ENCODE results near the gene GNE. TPM values are rescaled to one million over a fixed set of nuclear protein-coding genes. Genes with fewer than 3 reads are reported as not detected.
A peak's percentile ranks its signal among the peaks of the same experiment; 100 is the strongest.
"Not testable (repeated sequence)": the region's sequence is repeated elsewhere in the genome, so short reads cannot be mapped to it uniquely, and the experiment has no call there.

Gene GNE
- polyA plus RNA-seq, 4 donors = 3.6 to 13.1 (median 4.9) TPM

- no peaks in the 10 kb centered on the region for H3K9me3 ChIP-seq (ENCODE audit: control insufficient read depth in 2 of 2, insufficient read depth in 1 of 2, low read depth in 1 of 2, low read length in 1 of 2)
- H3K27ac ChIP-seq (ENCODE audit: low read depth in 1 of 3, low read length in 2 of 3) = peak overlapping the region; percentile 72 to 94 (median 90)
- H3K36me3 ChIP-seq (ENCODE audit: control insufficient read depth in 3 of 3, insufficient read depth in 2 of 3, low read depth in 1 of 3, low read length in 3 of 3) = no peaks in the 10 kb centered on the region
- H3K27me3 ChIP-seq (ENCODE audit: control insufficient read depth in 3 of 3, insufficient read depth in 3 of 3, low read length in 3 of 3) = no peaks in the 10 kb centered on the region
- peak overlapping the region in 2 of 3 donors; percentile 81 to 91 for H3K4me3 ChIP-seq (ENCODE audit: low read depth in 1 of 3, low read length in 3 of 3)
- 56 to 61% (median 61%) methylated on average over 7 of the region's 7 CpGs for WGBS, 3 donors
- DNase-seq (no peak), FAIRE-seq (no peak)
- peaks cover 0 to 3% (median 0%) of the 10 kb centered on the region in 3 donors for H3K4me1 ChIP-seq (ENCODE audit: control insufficient read depth in 3 of 3, insufficient read depth in 2 of 3, low read depth in 1 of 3, low read length in 2 of 3)
These were observed 817 bp upstream of the GNE start for GRCh38 chr9:36258996-36259533.

GRCh38 chr9:36251428-36251827 lies 6.8 kb downstream of the GNE start:
- no peaks in the 10 kb centered on the region for H3K27me3 ChIP-seq (ENCODE audit: control insufficient read depth in 3 of 3, insufficient read depth in 3 of 3, low read length in 3 of 3)
- 48 to 96% (median 88%) methylated on average over 1 of the region's 1 CpG for WGBS, 3 donors
- H3K4me3 ChIP-seq (ENCODE audit: low read depth in 1 of 3, low read length in 3 of 3) = no peak overlapping the region
- DNase-seq = no peak
- H3K36me3 ChIP-seq (ENCODE audit: control insufficient read depth in 3 of 3, insufficient read depth in 2 of 3, low read depth in 1 of 3, low read length in 3 of 3) = peaks cover 0 to 8% (median 0%) of the 10 kb centered on the region in 3 donors
- no peaks in the 10 kb centered on the region for H3K9me3 ChIP-seq (ENCODE audit: control insufficient read depth in 2 of 2, insufficient read depth in 1 of 2, low read depth in 1 of 2, low read length in 1 of 2)
- FAIRE-seq = no peak
- no peak overlapping the region for H3K27ac ChIP-seq (ENCODE audit: low read depth in 1 of 3, low read length in 2 of 3)
- H3K4me1 ChIP-seq (ENCODE audit: control insufficient read depth in 3 of 3, insufficient read depth in 2 of 3, low read depth in 1 of 3, low read length in 2 of 3) = no peaks in the 10 kb centered on the region

DNA sequence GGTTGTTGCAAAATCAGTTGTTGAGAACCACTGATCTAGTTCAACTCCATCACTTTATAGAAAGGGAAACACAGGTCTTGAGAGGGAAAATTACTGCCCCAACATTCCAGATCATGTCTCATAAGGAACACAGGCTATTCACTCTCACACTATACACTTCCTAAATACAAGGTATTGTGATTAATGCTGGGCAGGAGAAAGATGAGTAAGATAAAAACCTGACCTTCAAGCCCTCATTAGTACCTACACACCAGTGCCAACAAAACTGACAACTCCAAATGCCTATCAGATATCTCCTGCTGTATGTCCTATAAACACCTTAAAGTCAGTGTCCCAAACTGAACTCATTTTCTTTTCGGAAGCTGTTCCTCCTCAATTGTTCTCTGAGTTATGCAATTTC lies 8.2 kb downstream of the GNE start:
- 80 to 87% (median 82%) methylated on average over 1 of the region's 1 CpG for WGBS, 3 donors
- DNase-seq (no peak), FAIRE-seq (no peak)
- Histone ChIP-seq H3K4me3 (ENCODE audit: low read depth in 1 of 3, low read length in 3 of 3) (no peak overlapping the region), H3K27ac (ENCODE audit: low read depth in 1 of 3, low read length in 2 of 3) (no peak overlapping the region), H3K36me3 (ENCODE audit: control insufficient read depth in 3 of 3, insufficient read depth in 2 of 3, low read depth in 1 of 3, low read length in 3 of 3) (peaks cover 0 to 16% (median 0%) of the 10 kb centered on the region in 3 donors), H3K27me3 (ENCODE audit: control insufficient read depth in 3 of 3, insufficient read depth in 3 of 3, low read length in 3 of 3) (no peaks in the 10 kb centered on the region), H3K9me3 (ENCODE audit: control insufficient read depth in 2 of 2, insufficient read depth in 1 of 2, low read depth in 1 of 2, low read length in 1 of 2) (no peaks in the 10 kb centered on the region), H3K4me1 (ENCODE audit: control insufficient read depth in 3 of 3, insufficient read depth in 2 of 3, low read depth in 1 of 3, low read length in 2 of 3) (no peaks in the 10 kb centered on the region)

- DNase-seq = no peak
- Histone ChIP-seq H3K9me3 (ENCODE audit: control insufficient read depth in 2 of 2, insufficient read depth in 1 of 2, low read depth in 1 of 2, low read length in 1 of 2) (no peaks in the 10 kb centered on the region), H3K4me3 (ENCODE audit: low read depth in 1 of 3, low read length in 3 of 3) (no peak overlapping the region), H3K27ac (ENCODE audit: low read depth in 1 of 3, low read length in 2 of 3) (no peak overlapping the region), H3K36me3 (ENCODE audit: control insufficient read depth in 3 of 3, insufficient read depth in 2 of 3, low read depth in 1 of 3, low read length in 3 of 3) (peaks cover 0 to 19% (median 0%) of the 10 kb centered on the region in 3 donors), H3K27me3 (ENCODE audit: control insufficient read depth in 3 of 3, insufficient read depth in 3 of 3, low read length in 3 of 3) (no peaks in the 10 kb centered on the region), H3K4me1 (ENCODE audit: control insufficient read depth in 3 of 3, insufficient read depth in 2 of 3, low read depth in 1 of 3, low read length in 2 of 3) (no peaks in the 10 kb centered on the region)
- 82 to 94% (median 86%) methylated on average over 6 of the region's 6 CpGs for WGBS, 3 donors
- no peak for FAIRE-seq
These were observed 9.1 kb downstream of the GNE start for GRCh38 chr9:36249189-36249588.

- not testable (repeated sequence) for H3K4me3 ChIP-seq (ENCODE audit: low read depth in 1 of 3, low read length in 3 of 3); H3K9me3 ChIP-seq (ENCODE audit: control insufficient read depth in 2 of 2, insufficient read depth in 1 of 2, low read depth in 1 of 2, low read length in 1 of 2); H3K4me1 ChIP-seq (ENCODE audit: control insufficient read depth in 3 of 3, insufficient read depth in 2 of 3, low read depth in 1 of 3, low read length in 2 of 3); H3K27ac ChIP-seq (ENCODE audit: low read depth in 1 of 3, low read length in 2 of 3); FAIRE-seq; H3K27me3 ChIP-seq (ENCODE audit: control insufficient read depth in 3 of 3, insufficient read depth in 3 of 3, low read length in 3 of 3)
- peak; percentile 56 to 57 for DNase-seq
- peaks cover 0 to 23% (median 0%) of the 10 kb centered on the region in 3 donors for H3K36me3 ChIP-seq (ENCODE audit: control insufficient read depth in 3 of 3, insufficient read depth in 2 of 3, low read depth in 1 of 3, low read length in 3 of 3)
- WGBS, 3 donors = 47 to 59% (median 58%) methylated on average over 8 of the region's 8 CpGs
These were observed 10.2 kb downstream of the GNE start for GRCh38 chr9:36248061-36248460.

DNA sequence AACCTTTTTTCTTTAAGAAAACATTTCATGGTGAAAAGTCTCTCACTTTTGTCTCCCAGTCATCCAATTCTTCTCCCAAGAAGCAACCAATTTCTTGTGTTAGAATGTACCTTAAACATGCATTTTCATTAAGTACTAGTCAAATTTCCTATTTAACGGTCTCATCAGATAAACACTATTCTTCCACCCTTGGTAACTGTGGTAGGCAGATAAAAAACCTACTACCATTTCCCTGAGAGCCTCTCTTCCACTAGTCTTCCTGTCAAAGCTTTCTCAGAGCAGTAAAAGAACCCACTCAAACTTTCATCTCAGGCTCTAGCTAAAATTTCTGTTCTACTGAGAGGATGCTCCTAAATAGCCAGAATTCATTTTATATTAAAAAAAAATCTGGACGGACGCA lies 10.9 kb downstream of the GNE start:
- no peaks in the 10 kb centered on the region for H3K9me3 ChIP-seq (ENCODE audit: control insufficient read depth in 2 of 2, insufficient read depth in 1 of 2, low read depth in 1 of 2, low read length in 1 of 2)
- WGBS, 3 donors = 86 to 89% (median 88%) methylated on average over 3 of the region's 3 CpGs
- no peaks in the 10 kb centered on the region for H3K27me3 ChIP-seq (ENCODE audit: control insufficient read depth in 3 of 3, insufficient read depth in 3 of 3, low read length in 3 of 3)
- H3K4me1 ChIP-seq (ENCODE audit: control insufficient read depth in 3 of 3, insufficient read depth in 2 of 3, low read depth in 1 of 3, low read length in 2 of 3) = no peaks in the 10 kb centered on the region
- FAIRE-seq = no peak
- DNase-seq = no peak
- no peak overlapping the region for H3K27ac ChIP-seq (ENCODE audit: low read depth in 1 of 3, low read length in 2 of 3)
- H3K36me3 ChIP-seq (ENCODE audit: control insufficient read depth in 3 of 3, insufficient read depth in 2 of 3, low read depth in 1 of 3, low read length in 3 of 3) = peaks cover 0 to 29% (median 0%) of the 10 kb centered on the region in 3 donors
- no peak overlapping the region for H3K4me3 ChIP-seq (ENCODE audit: low read depth in 1 of 3, low read length in 3 of 3)

- Histone ChIP-seq H3K9me3 (ENCODE audit: control insufficient read depth in 2 of 2, insufficient read depth in 1 of 2, low read depth in 1 of 2, low read length in 1 of 2) (no peaks in the 10 kb centered on the region), H3K27ac (ENCODE audit: low read depth in 1 of 3, low read length in 2 of 3) (no peak overlapping the region), H3K27me3 (ENCODE audit: control insufficient read depth in 3 of 3, insufficient read depth in 3 of 3, low read length in 3 of 3) (no peaks in the 10 kb centered on the region), H3K4me1 (ENCODE audit: control insufficient read depth in 3 of 3, insufficient read depth in 2 of 3, low read depth in 1 of 3, low read length in 2 of 3) (no peaks in the 10 kb centered on the region), H3K36me3 (ENCODE audit: control insufficient read depth in 3 of 3, insufficient read depth in 2 of 3, low read depth in 1 of 3, low read length in 3 of 3) (peaks cover 0 to 34% (median 3%) of the 10 kb centered on the region in 3 donors), H3K4me3 (ENCODE audit: low read depth in 1 of 3, low read length in 3 of 3) (no peak overlapping the region)
- 91 to 92% (median 91%) methylated on average over 6 of the region's 6 CpGs for WGBS, 3 donors
- FAIRE-seq = no peak
- DNase-seq = no peak
These were observed 12.3 kb downstream of the GNE start for GRCh38 chr9:36245906-36246305.

DNA sequence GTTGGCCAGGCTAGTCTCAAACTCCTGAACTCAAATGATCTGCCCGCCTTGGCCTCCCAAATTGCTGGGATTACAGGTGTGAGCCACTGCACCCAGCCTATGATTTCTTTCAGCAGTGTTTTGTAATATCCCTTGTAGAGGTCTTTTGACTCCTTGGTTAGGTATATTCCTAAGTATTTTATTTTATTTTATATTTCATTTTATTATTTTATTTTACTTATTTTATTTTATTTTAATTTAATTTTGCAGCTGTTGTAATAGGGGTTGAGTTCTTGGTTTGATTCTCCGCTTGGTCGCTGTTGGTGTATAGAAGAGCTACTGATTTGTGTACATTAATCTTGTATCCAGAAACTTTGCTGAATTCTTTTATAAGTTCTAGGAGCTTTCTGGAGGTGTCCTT lies 18.6 kb downstream of the GNE start:
- not testable (repeated sequence) for H3K27ac ChIP-seq (ENCODE audit: low read depth in 1 of 3, low read length in 2 of 3); DNase-seq; H3K27me3 ChIP-seq (ENCODE audit: control insufficient read depth in 3 of 3, insufficient read depth in 3 of 3, low read length in 3 of 3); FAIRE-seq; H3K4me1 ChIP-seq (ENCODE audit: control insufficient read depth in 3 of 3, insufficient read depth in 2 of 3, low read depth in 1 of 3, low read length in 2 of 3); H3K9me3 ChIP-seq (ENCODE audit: control insufficient read depth in 2 of 2, insufficient read depth in 1 of 2, low read depth in 1 of 2, low read length in 1 of 2); H3K4me3 ChIP-seq (ENCODE audit: low read depth in 1 of 3, low read length in 3 of 3)
- 96 to 99% (median 99%) methylated on average over 3 of the region's 3 CpGs for WGBS, 3 donors
- peaks cover 2 to 16% (median 3%) of the 10 kb centered on the region in 3 donors for H3K36me3 ChIP-seq (ENCODE audit: control insufficient read depth in 3 of 3, insufficient read depth in 2 of 3, low read depth in 1 of 3, low read length in 3 of 3)

- peaks cover 2 to 16% (median 3%) of the 10 kb centered on the region in 3 donors for H3K36me3 ChIP-seq (ENCODE audit: control insufficient read depth in 3 of 3, insufficient read depth in 2 of 3, low read depth in 1 of 3, low read length in 3 of 3)
- FAIRE-seq = not testable (repeated sequence)
These were observed 19.0 kb downstream of the GNE start for GRCh38 chr9:36239205-36239604.

More at GRCh38 chr9:36239205-36239604, 19.0 kb downstream of the GNE start:
- WGBS, 3 donors = 99 to 100% (median 99%) methylated on average over 7 of the region's 7 CpGs
- not testable (repeated sequence) for H3K27me3 ChIP-seq (ENCODE audit: control insufficient read depth in 3 of 3, insufficient read depth in 3 of 3, low read length in 3 of 3); DNase-seq; H3K4me1 ChIP-seq (ENCODE audit: control insufficient read depth in 3 of 3, insufficient read depth in 2 of 3, low read depth in 1 of 3, low read length in 2 of 3); H3K27ac ChIP-seq (ENCODE audit: low read depth in 1 of 3, low read length in 2 of 3); H3K9me3 ChIP-seq (ENCODE audit: control insufficient read depth in 2 of 2, insufficient read depth in 1 of 2, low read depth in 1 of 2, low read length in 1 of 2); H3K4me3 ChIP-seq (ENCODE audit: low read depth in 1 of 3, low read length in 3 of 3)

Measured in small intestine (tissue), 7 donors.